Neutrophil (primary cell): ENCODE data around the gene RPS6KL1.
"Not testable (repeated sequence)": the region's sequence is repeated elsewhere in the genome, so short reads cannot be mapped to it uniquely, and the experiment has no call there.

Experiments used
- H3K27ac ChIP-seq: fragments of 200-600 bp; sonication (generic); 2 replicates; pipeline ENCODE4 v1.5.1; 2016; ENCODE audit warnings: mild to moderate bottlenecking, moderate library complexity
- H3K27me3 ChIP-seq: fragments of 200-600 bp; sonication (generic); 2 replicates; pipeline ENCODE4 v1.6.0; 2016; ENCODE audit warnings: mild to moderate bottlenecking
- H3K36me3 ChIP-seq: fragments of 200-600 bp; sonication (generic); 2 replicates; pipeline ENCODE4 v1.5.1; 2017
- H3K4me1 ChIP-seq, 2 experiments: fragments of 200-600 bp in 1 of 2; sonication (generic) in 1 of 2; 1 replicate in 1 of 2; 2 replicates in 1 of 2; pipeline versions ENCODE4 v1.5.1 to v1.6.1; 2013 to 2016; ENCODE audit warnings: low read depth in 1 of 2, low read length in 1 of 2, mild to moderate bottlenecking in 1 of 2, moderate library complexity in 1 of 2; ENCODE audit not compliant: control insufficient read depth in 1 of 2, insufficient read depth in 1 of 2
- H3K4me3 ChIP-seq, 2 experiments: fragments of 200-600 bp in 1 of 2; sonication (generic) in 1 of 2; 1 replicate in 1 of 2; 2 replicates in 1 of 2; pipeline ENCODE4 v1.5.1; 2013 to 2016; ENCODE audit warnings: low read depth in 1 of 2, low read length in 1 of 2, mild to moderate bottlenecking in 1 of 2, moderate library complexity in 1 of 2
- H3K9me3 ChIP-seq: fragments of 200-600 bp; sonication (generic); 2 replicates; pipeline ENCODE4 v1.5.1; 2016
- TF ChIP-seq, protein P1 (sequence below): fragments of 200-600 bp; sonication (generic); IDR thresholded peaks from 2 replicates; pipeline ENCODE4 v1.5.1; 2016; ENCODE audit warnings: antibody characterized with exemption

The RPS6KL1 gene

DNA sequence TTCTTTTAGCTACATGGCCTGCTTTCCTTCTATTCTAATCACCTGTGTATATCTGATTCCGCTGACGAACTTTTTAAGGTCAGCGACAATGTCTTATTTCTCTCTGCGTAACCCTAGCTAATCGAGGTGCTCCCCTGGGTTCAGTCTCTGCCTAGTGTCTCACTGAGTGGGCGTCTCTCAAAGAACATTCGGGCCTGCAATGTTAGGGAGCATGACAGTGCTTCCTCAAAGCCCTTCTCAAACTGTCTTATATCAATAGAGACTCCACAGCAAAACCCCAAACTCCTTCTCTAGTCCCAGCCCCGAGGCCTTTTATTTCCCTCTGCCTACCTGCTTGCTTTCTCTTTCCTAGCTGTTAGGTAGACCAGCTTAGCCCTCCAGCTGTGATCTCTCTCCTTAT is 13.7 kb upstream of the RPS6KL1 start:
- Histone ChIP-seq H3K27me3 (peaks cover 23% of the 10 kb centered on the region), H3K4me1 (peaks cover 7 to 15% of the 10 kb centered on the region in 2 experiments), H3K36me3 (no peaks in the 10 kb centered on the region), H3K27ac (no peak overlapping the region), H3K9me3 (no peaks in the 10 kb centered on the region), H3K4me3 (no peak overlapping the region)
- TF ChIP-seq, protein P1, sequence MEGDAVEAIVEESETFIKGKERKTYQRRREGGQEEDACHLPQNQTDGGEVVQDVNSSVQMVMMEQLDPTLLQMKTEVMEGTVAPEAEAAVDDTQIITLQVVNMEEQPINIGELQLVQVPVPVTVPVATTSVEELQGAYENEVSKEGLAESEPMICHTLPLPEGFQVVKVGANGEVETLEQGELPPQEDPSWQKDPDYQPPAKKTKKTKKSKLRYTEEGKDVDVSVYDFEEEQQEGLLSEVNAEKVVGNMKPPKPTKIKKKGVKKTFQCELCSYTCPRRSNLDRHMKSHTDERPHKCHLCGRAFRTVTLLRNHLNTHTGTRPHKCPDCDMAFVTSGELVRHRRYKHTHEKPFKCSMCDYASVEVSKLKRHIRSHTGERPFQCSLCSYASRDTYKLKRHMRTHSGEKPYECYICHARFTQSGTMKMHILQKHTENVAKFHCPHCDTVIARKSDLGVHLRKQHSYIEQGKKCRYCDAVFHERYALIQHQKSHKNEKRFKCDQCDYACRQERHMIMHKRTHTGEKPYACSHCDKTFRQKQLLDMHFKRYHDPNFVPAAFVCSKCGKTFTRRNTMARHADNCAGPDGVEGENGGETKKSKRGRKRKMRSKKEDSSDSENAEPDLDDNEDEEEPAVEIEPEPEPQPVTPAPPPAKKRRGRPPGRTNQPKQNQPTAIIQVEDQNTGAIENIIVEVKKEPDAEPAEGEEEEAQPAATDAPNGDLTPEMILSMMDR = no peak

DNA sequence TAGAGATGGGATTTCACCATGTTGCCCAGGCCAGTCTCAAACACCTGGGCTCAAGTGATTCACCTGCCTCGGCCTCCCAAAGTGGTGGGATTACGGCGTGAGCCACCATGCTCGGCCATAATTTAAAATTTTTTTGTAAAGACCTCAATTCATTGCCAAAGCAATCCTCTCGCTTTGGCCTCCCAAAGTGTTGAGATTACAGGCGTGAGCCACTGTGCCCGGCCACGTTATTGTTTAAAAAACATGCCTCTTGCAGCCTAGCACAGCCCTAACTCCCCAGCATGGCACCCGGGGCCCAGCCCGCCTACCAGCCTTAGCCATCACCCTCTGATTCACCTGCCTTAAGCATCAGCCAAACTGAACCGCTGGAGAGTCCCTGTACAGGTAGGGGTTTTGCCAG is 13.1 kb upstream of the RPS6KL1 start:
- Histone ChIP-seq H3K4me3 (no peak overlapping the region), H3K9me3 (no peaks in the 10 kb centered on the region), H3K27me3 (peaks cover 24% of the 10 kb centered on the region), H3K4me1 (peaks cover 3 to 9% of the 10 kb centered on the region in 2 experiments), H3K27ac (no peak overlapping the region), H3K36me3 (no peaks in the 10 kb centered on the region)
- TF ChIP-seq, protein P1 = no peak

DNA sequence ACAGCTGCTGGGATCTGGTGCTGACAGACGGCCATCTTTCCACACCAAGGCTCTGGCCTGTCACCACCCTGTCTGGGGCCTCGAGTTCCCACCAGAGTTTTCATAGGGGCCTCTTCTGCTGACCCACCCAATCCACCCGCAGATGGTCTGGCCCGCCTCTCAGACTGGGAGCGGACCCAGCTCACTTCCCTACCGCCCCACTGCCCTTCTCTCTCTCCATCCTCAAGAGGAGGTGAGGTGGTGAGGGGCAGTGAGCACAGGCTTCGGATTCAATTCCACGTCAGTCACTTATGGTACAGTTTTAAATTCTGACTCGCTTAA is 12.3 kb upstream of the RPS6KL1 start:
- Histone ChIP-seq H3K36me3 (no peaks in the 10 kb centered on the region), H3K27ac (no peak overlapping the region), H3K4me3 (no peak overlapping the region), H3K4me1 (peaks cover 3 to 4% of the 10 kb centered on the region in 2 experiments), H3K27me3 (peaks cover 30% of the 10 kb centered on the region), H3K9me3 (no peaks in the 10 kb centered on the region)
- TF ChIP-seq, protein P1 = no peak

DNA sequence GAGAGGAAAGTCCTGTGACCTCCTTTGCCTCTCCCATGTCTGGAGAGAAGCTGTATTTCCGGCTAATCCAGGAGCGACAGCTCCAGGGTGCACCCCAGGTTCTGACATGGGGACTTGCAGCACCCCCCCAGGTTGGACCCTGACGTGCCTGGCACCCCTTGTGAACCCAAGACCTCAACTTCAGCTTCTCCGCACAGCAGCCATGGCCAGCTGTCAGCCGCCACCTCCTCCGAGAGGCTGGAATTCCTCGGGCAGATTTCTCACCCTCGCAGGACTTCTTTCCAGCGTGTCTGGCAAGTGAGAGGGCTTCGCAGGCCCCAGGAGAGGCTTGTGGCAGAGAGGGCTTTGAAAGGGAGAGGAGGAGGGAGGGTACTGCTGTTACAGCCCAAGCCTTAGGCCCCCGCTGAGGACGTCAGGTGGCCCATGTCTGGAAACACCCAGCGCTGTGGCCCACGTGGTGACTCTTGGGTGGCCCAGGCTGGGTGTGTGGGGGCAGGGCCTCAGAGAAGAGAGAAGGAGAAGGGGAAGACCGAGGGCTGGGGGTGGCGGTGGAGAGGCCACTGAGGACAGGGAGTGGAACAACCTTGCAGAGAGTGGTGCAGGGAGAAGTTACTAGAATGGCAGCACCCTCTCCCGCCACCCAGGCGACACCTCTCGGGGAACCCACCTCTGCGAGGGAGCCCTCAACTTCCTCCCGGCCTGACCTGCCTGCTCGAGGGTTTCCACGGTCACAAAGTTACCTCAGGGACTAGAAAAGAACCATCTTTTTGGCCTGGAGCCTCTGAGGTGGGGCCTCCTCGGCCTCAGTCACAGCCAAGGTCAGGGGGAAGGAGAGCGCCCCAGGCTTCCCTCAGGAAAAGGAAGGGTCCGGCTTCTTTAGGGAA is 11.7 kb upstream of the RPS6KL1 start:
- no peaks in the 10 kb centered on the region for H3K36me3 ChIP-seq
- no peaks in the 10 kb centered on the region for H3K9me3 ChIP-seq
- TF ChIP-seq, protein P1 = no peak
- H3K27me3 ChIP-seq = peaks cover 30% of the 10 kb centered on the region
- peaks cover 0 to 3% of the 10 kb centered on the region in 2 experiments for H3K4me1 ChIP-seq
- H3K27ac ChIP-seq = no peak overlapping the region
- H3K4me3 ChIP-seq = no peak overlapping the region

DNA sequence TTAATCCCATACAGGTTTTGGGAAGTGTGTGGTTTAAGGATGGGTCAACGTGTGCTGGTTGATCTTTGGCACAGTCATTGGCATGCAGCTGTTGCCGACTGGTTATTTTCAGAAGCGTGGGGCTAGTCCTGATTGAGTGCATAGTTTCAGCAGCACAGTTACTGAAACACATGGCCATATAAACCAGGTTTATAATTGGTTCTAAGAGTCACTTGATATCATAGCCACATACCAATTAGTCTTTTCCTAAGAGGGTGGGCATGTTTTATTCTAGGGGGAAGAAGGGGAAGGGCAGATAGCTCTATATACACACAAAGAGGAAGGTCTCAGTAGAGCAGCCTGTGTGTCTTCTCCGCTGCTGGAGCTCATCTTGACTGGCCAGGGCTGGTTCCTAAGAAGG is 11.0 kb upstream of the RPS6KL1 start:
- TF ChIP-seq, protein P1 = no peak
- Histone ChIP-seq H3K9me3 (no peaks in the 10 kb centered on the region), H3K27me3 (peaks cover 30% of the 10 kb centered on the region), H3K4me3 (no peak overlapping the region), H3K27ac (no peak overlapping the region), H3K4me1 (peaks cover 0 to 3% of the 10 kb centered on the region in 2 experiments), H3K36me3 (no peaks in the 10 kb centered on the region)

DNA sequence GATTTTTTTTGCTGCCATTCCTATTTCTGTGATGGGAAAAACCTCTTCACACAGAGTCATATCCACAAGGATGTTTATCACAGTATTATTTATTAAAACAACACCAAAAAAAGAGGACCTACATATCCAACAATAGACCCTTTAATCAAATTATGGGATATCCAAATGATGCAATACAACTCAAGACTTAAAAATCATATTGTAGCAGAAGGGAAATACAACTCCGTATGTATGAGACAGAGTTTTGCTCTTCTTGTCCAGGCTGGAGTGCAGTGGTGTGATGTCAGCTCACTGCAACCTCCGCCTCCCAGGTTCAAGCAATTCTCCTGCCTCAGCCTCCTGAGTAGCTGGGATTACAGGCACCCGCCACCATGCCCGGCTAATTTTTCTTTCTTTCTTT is 9.9 kb upstream of the RPS6KL1 start:
- H3K9me3 ChIP-seq, H3K36me3 ChIP-seq, H3K4me1 ChIP-seq, H3K4me3 ChIP-seq, H3K27ac ChIP-seq: not testable (repeated sequence)
- peaks cover 30% of the 10 kb centered on the region for H3K27me3 ChIP-seq
